WERI-Rb-1 (cell line): ENCODE measurements around the gene KRTAP20-1.

ENCODE experiments used
- DNase-seq: peaks from one replicate; pipeline ENCODE4 v3.0.0-alpha.2; 2020
- H3K27ac ChIP-seq: fragments of 250-450 bp; sonication (Bioruptor Pico); 2 replicates; pipeline ENCODE4 v1.5.1; 2020; ENCODE audit warnings: mild to moderate bottlenecking, moderate library complexity
- H3K27me3 ChIP-seq: fragments of 250-450 bp; sonication (Bioruptor Pico); 2 replicates; pipeline ENCODE4 v1.5.1; 2021; ENCODE audit warnings: mild to moderate bottlenecking, low read depth, moderate library complexity; ENCODE audit not compliant: insufficient read depth, severe bottlenecking
- H3K36me3 ChIP-seq: fragments of 250-450 bp; sonication (Bioruptor Pico); 2 replicates; pipeline ENCODE4 v1.5.1; 2020; ENCODE audit warnings: mild to moderate bottlenecking, moderate library complexity
- H3K4me3 ChIP-seq: 2 replicates; pipeline ENCODE4 v1.5.1; 2011; ENCODE audit warnings: low read depth, mild to moderate bottlenecking, control low read depth, low read length
- H3K9me3 ChIP-seq: fragments of 250-450 bp; sonication (Bioruptor Pico); 2 replicates; pipeline ENCODE4 v1.5.1; 2021; ENCODE audit warnings: mild to moderate bottlenecking, moderate library complexity; ENCODE audit not compliant: severe bottlenecking
- CTCF ChIP-seq: IDR thresholded peaks from 2 replicates; pipeline ENCODE4 v1.5.1; 2011; ENCODE audit warnings: low read depth, mild to moderate bottlenecking, control low read depth, inconsistent platforms, low read length

KRTAP20-1 gene

GRCh38 chr21:30616125-30616524 lies at the start of gene KRTAP20-1:
Gene KRTAP20-1 (plus strand): TSS chr21:30616425. CDS start chr21:30616455, 30 bp downstream.
- Histone ChIP-seq H3K9me3 (no peaks in the 10 kb centered on the region), H3K36me3 (no peaks in the 10 kb centered on the region), H3K4me3 (no peak within 1 kb of the TSS), H3K27ac (no peak within 1 kb of the TSS), H3K27me3 (peaks cover 61% of the 10 kb centered on the region)
- no peak for TF ChIP-seq CTCF
- DNase-seq = no peak

DNA sequence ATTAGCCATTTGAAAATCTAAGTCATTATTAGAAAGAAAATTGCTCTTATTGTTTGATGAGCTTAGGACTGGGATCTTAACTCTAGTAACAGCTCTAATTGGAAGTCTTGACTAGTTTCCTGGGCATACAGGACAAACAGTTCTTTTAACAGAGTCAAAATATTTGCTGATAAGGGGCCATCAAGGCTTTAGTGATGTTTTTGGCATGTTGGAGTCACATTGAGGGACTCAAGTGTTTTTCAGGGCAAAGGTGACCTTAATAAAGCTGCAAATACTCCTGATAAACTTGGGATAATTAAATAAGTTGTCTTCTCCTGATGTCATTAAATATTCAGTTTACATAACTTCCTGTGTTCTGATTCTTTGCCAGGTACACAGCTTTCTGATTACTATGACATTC lies 48.6 kb upstream of the KRTAP20-1 start:
- no peaks in the 10 kb centered on the region for H3K36me3 ChIP-seq
- peaks cover 72% of the 10 kb centered on the region for H3K27me3 ChIP-seq
- DNase-seq = no peak
- no peak overlapping the region for H3K4me3 ChIP-seq
- H3K9me3 ChIP-seq = no peaks in the 10 kb centered on the region
- no peak overlapping the region for H3K27ac ChIP-seq
- TF ChIP-seq CTCF = no peak

GRCh38 chr21:30577766-30578165 lies 38.5 kb upstream of the KRTAP20-1 start:
- no peak for TF ChIP-seq CTCF
- Histone ChIP-seq H3K9me3 (no peaks in the 10 kb centered on the region), H3K27ac (no peak overlapping the region), H3K4me3 (no peak overlapping the region), H3K27me3 (peaks cover 92% of the 10 kb centered on the region), H3K36me3 (no peaks in the 10 kb centered on the region)
- no peak for DNase-seq

DNA sequence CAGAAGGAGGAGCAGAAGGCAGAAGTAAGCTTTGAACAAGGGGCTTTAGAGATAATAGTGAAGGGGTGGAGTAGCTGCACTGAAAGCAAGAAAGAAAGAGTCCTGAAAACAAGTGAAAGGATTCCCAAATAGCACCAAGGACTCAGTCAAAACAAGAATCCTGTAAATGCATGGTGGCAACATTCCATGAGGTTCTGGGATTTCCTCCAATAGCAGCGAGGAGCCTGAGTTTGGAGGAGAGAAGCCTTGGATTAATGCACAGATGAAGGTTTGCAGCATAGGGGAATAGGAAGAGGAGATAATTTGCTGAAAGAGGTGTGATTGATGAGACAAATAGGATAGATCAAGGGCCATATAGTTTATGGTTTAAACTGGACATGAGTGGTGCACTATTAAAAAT lies 36.9 kb upstream of the KRTAP20-1 start:
- H3K27ac ChIP-seq = no peak overlapping the region
- peaks cover 92% of the 10 kb centered on the region for H3K27me3 ChIP-seq
- no peak for TF ChIP-seq CTCF

DNA sequence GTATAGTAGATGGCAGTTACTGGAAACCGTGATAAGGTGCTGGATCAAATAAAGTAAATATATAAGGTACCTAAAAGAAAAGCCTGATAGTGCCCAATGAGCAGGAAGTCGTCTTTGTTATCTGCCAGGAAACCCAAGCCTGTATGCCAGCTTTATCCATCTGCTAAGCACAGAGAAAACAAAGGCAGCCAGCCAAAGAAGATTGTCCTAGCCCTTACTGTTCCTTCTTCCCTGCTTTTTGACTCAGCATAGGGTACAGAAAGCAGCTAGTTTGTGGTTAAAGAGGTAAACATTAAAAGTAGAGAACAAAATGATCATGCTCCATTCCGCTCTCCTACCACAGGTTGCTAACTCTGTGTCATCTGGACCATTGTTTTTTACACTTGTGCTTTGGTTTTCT lies 36.1 kb upstream of the KRTAP20-1 start:
- Histone ChIP-seq H3K27ac (no peak overlapping the region), H3K4me3 (no peak overlapping the region)
- TF ChIP-seq CTCF = no peak

More for the DNA sequence above, 36.9 kb upstream of the KRTAP20-1 start:
- DNase-seq = no peak
- H3K36me3 ChIP-seq = no peaks in the 10 kb centered on the region
- no peaks in the 10 kb centered on the region for H3K9me3 ChIP-seq
- no peak overlapping the region for H3K4me3 ChIP-seq

GRCh38 chr21:30582870-30583269 lies 33.4 kb upstream of the KRTAP20-1 start:
- Histone ChIP-seq H3K9me3 (no peaks in the 10 kb centered on the region), H3K27ac (no peak overlapping the region), H3K27me3 (peaks cover 80% of the 10 kb centered on the region), H3K4me3 (no peak overlapping the region), H3K36me3 (no peaks in the 10 kb centered on the region)
- TF ChIP-seq CTCF = no peak
- no peak for DNase-seq

More for the DNA sequence above, 36.1 kb upstream of the KRTAP20-1 start:
- Histone ChIP-seq H3K9me3 (no peaks in the 10 kb centered on the region), H3K36me3 (no peaks in the 10 kb centered on the region), H3K27me3 (peaks cover 91% of the 10 kb centered on the region)
- no peak for DNase-seq
